Retina (tissue), 1 donor: Measurements from ENCODE around the gene METTL23.
"Not testable (repeated sequence)": the region's sequence is repeated elsewhere in the genome, so short reads cannot be mapped to it uniquely, and the experiment has no call there.

Source experiments
- DNase-seq: peaks from one replicate; pipeline ENCODE4 v3.0.0-alpha.2; 2016

The METTL23 gene

DNA sequence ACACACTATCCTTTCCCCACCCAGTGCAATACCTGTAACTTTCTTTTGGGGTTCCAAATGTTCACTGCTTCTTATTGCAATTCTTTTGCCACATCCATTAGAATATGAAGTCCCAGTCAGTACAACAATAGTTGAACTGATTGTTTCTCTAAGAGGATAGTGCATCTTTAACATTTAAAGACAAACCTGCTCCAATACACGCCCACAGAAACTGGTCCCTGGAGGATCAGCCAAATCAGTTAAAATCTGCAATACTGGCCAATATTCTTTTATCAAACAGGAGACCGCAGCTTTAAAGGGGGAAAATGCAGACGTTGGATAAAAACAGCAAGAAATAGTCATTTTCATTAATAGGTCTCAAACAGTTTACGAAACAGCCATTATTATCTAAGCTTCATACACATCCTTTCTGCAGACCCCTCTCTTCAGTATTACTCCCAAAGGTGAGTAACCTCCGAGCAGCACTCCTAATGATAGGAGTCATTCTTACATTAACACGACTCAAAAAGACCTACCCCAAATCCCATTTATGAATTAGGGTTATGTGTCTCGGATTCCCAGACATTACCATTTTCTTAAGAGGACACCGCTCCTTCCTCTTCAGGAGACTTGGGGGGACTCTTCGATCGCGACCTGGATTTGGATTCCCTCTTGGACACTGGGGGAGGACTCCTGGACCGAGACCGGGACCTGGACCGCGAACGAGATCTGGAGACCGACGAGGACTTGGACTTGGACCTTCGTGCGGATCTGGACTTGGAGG lies 9.1 kb downstream of the METTL23 start:
- no peak for DNase-seq

DNA sequence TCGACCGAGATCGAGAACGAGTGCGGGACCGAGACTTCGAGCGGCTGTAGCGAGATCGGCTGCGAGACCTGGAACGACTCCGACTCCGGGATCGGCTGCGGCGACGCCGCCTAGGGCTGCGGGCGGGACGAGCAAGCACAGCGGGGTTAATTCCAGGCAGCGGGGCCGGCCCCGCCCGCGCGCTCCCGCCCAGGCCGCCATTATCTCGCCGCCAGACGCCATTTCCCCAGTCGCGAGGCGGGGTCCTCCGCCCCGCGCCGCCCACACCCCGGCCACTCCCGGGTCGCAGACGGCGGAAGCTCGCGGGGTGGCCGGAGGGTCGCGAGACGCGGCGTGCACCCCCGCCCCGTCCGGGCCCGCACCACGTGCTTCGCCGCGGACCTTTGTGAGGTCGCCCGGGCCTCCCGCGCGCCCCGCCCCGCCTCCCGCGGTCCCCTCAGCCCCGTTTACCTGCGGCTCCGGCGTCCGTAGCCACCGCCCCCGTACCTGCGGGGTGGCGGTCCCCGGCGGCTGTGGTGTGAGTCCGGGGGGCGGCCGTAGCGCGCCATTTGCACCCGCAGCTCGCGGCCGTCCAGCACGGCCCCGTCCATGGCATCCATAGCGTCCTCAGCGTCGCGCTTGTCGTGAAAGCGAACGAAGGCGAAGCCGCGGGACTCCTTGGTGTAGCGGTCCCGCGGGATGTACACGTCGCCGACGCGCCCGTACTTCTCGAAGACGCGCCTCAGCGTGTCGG lies 9.9 kb downstream of the METTL23 start:
- peak; percentile 86 for DNase-seq

DNA sequence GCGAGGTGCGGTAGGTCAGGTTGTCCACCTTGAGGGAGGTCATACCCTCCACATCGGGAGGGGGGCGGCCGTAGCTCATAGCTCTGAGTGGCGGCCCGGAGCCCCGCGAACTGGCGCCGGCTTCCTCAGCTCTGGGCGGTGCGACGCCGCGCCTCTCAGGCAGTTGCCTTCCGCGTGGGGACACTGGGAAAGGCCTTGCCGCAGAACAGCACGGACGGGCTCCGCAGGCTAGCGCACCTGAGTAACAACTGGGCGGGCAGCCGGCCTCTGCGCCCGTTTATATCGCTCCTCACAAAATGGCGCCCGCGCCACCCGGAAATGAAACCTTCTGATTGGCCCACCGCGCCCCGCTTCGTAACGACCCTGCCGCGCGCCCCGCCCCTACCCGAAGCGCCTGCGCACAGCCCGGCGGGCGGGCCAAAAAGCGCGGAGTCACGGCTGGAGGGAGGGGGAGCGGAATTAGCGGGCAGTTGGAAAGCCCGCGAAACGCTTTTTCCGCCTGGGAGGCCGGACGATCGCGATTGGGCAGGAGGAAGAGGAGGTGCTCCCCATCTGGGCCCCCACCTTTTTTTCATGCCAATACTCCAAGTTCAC lies 10.5 kb downstream of the METTL23 start, which contains the start of gene SRSF2:
Gene SRSF2, minus strand, starts transcription at position 250 of the 594 bp plus-strand sequence. Its CDS starts 171 bp downstream, at position 79.
- DNase-seq = peak; percentile 99

DNA sequence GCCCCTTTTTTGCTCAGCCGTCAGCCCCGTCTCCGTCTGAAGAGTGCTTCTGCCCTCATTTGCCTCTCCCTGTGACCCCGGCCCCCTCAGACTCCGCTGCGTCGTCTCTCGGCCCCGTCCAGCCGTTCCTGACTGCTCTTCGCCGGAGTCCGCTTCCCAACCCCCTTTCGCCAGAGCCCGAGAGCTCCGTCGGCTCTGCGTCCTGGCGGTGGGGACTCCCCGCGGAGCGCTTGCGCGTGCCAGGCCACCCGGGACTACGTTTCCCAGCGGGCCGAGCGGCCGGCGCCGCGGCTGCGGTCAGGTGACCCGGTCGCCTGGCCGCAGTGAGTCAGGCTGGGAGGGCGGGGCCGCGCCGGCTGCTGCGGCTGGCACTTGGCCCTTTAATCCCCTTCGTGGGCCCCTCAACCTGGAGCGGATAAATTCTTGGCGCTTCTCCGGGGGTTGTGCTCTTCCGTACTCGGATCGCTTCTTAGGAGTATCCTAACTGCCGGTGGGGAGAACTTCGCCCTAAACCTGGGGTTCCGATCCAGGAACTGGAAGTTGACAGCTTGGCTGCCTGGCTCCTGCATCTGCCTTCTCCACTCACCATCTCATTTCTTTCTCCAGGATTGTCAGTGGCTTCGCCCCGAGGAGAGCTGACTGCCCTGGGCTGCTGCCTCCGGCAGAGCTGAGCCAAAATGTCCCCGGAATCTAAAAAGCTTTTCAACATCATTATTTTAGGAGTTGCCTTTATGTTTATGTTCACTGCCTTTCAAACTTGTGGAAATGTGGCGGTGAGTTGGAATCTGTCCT lies 11.2 kb downstream of the METTL23 start, which contains the start of gene MFSD11:
Gene MFSD11, plus strand, starts transcription at position 444 of the 792 bp plus-strand sequence. Its CDS starts 234 bp downstream, at position 678.
- DNase-seq = peak; percentile 99

DNA sequence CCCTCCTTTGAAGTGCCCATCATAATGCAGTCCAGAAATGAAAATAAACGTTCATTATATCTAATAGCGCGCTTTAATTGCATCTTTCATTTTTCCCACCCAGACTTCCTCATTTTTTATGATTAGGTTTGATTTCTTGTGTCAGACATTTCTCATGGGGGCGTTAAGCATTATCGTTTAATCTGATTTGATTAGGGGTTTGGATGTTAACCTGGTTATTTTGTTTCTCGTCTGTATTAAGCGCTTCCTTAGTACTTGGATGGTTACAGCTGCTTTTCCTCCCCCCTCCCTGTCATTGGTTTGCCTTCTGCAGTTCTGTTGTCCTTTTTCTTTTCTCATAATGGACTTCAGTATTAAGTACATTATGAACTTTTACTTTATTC lies 11.8 kb downstream of the METTL23 start:
- no peak for DNase-seq

DNA sequence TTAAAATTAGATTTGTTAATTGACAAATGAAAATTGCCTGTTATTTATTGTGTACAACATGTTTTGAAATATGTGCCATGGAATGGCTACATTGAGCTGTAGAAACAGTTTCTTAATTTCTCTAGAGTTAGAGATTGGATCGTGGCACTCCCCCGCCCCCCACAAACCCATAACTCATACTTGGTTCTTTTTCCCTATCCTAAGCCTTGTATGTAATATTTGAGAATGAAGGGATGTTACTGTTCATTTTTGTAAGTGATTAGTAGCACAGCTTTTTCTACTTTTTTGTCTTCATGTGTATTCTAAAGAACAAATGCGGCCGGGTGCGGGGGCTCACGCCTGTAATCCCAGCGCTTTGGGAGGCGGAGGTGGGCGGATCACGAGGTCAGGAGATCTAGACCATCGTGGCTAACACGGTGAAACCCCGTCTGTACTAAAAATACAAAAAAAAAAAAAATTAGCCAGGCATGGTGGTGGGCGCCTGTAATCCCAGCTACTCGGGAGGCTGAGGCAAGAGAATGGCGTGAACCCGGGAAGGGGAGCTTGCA lies 13.0 kb downstream of the METTL23 start:
- not testable (repeated sequence) for DNase-seq

DNA sequence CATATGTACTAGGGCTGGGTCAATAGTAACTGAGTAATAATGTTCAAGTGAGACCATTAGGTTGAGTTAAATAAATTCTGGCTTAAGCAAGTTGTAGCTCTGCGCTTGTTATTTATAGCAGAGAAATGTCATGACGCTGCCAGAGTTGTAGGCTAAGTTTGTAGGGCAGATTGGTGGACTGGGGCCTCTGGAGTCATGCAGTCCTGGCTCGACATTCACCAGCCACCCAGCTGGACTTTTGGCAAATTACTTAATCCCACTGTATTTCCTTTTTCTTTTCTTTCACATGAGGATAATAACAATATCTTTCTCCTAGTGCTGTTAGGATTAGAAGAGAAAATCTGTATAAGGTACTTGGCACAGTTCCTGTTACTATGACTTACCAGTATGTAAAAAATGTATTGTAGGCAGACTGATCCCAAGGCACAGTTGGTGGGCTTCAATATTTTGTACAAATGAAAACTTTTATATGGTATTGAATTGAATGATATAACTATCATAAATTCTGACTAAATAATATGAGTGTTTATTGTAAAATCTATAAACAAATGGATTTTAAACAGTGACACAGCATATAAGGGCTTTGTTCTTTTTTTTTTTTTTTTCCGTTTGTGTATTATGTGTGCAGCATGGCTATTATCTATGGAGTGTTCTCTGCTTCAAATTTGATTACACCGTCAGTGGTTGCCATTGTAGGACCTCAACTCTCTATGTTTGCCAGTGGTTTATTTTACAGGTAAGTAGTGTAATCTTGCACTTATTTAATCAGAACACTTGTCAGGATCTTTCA lies 13.9 kb downstream of the METTL23 start:
- no peak for DNase-seq

DNA sequence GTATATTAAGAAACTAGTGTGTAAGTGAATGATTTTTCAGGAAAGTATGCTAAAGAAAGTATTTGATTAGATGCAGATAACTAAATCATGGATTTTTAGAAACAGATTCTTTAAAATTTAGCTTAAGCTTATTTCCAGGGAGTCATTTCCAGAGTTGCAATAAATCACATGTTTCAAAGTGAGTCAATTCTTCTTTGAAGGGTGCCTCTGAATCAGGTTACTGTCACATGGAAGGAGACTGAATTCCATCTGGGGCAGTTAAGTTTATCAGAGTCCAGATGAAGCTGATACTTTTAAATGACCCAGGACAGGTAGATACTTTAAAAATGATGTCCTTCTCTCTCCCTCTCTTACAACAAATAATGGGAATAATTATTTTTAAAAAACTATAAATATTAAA lies 16.3 kb downstream of the METTL23 start:
- DNase-seq = no peak

DNA sequence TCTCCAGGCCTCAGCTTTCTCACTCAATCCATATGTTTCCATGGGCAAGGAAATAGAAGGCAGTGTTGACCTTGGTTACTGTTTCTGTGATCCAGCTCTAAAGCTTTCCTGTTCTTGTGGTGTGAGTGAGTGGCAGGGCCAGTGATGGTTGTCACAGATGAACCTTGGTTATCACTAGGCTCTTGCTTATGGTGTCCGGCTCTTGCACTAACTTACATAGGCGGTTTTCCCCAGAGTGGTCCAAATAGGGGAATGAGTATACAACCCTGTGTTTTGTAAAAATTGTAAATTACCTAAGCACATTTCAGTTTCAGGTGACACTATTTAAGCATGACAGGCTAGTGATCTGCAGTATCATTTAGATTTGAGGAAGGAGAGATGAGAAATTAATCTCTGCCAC lies 18.1 kb downstream of the METTL23 start:
- no peak for DNase-seq

DNA sequence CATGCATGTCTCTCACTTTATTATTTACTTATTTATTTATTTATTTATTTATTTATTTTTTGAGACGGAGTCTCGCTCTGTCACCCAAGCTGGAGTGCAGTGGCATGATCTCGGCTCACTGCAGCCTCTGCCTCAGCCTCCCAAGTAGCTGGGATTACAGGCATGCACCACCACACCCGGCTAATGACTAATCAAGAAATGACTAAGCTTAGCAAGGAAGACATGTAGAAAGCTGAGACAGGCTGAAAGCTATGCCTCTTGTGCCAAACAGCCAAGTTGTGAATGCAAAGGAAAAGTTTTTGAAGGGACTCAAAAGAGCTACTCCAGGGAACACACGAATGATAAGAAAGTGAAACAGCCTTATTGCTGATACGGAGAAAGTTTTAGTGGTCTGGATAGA lies 19.1 kb downstream of the METTL23 start:
- not testable (repeated sequence) for DNase-seq

DNA sequence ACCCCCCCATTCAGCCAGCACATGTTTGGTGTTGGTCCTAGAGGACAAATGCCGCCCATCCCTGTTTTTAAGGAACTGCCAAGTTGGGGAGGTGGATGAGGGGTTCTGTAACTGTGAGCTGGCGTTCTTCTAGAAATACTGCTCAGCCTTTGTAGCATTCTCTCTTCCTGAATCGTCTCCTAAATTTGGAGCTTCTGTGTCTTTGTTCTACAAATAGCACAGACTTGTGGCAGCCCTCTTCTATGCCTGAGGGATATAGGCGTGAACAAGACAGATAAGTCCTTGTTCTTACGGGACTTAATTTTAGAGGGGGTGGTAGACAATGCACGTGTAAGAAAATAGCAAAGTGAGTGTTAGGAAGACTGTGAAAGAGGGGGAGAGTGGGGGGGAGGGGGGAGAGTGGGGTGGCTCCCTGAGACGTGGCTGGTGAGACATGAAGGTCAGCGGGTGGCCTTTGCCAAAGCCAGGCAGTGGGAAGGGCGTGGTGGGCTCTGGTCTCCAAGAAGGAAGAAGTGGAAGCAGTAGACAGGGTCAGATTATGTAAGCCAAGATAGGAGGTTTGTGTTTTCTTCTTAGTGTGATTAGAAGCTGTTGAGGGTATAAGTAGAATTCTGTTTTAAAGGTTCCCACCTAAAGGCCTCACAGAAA lies 21.2 kb downstream of the METTL23 start:
- DNase-seq = no peak

DNA sequence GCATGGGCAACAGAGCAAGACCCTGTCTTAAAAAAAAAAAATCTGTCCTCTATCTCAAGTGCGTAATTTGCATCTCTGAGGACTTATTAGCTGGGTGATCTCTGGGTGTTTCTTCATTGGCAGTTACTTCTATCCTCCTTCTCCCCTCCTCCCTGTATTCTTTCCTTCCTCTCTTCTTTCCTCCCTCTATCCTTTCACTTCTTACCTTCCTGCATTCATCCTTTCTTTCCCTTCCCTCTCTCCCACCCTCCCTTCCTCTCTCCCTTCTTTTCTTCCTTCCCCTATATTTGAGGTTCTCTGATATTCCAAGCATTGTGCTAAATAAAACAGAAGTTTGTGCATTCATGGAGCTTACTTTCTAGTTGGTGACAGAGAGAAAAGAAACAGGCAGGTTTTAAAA lies 22.0 kb downstream of the METTL23 start:
- DNase-seq = no peak

DNA sequence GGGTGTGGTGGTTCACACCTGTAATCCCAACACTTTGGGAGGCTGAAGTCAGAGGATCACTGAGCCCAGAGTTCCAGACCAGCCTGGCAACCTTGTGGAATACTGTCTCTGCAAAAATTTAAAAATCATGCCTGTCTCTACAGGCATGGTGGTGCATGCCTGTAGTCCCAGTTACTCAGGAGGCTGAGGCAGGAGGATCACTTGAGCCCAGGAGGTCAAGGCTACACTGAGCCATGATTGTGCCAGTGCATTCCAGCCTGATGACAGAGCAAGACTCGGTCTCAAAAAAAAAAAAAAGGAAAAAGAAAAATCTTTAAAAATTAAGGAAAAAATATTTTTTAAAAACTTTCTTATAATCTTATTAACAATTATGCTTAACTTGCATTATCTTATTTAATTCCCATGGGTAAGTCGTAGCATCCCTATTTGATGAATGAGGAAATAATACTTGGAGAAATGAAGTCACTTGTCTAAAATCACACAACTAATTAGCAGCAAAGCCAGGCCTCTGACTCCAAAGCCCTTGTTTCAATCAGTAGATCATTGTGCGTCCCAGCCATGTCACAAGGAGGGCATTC lies 24.9 kb downstream of the METTL23 start:
- no peak for DNase-seq

DNA sequence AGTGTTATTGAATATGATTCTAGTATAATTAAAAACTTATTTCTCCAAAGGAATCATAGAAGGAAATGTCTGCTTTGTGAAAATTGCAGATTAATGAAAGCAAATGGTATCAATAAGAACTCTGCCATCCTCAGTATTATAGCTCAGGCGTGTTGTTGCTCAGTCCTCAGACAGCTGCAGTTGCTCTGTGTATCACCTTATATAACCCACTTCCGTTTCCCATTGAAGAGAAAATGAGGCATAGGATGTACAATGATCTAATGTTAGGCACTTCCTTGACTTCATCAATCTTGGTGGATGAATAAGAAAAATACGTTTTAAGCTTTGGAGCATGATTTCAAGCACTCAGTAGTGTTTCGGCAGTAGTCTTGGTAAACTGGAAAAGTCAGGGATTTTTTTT lies 25.4 kb downstream of the METTL23 start:
- no peak for DNase-seq

DNA sequence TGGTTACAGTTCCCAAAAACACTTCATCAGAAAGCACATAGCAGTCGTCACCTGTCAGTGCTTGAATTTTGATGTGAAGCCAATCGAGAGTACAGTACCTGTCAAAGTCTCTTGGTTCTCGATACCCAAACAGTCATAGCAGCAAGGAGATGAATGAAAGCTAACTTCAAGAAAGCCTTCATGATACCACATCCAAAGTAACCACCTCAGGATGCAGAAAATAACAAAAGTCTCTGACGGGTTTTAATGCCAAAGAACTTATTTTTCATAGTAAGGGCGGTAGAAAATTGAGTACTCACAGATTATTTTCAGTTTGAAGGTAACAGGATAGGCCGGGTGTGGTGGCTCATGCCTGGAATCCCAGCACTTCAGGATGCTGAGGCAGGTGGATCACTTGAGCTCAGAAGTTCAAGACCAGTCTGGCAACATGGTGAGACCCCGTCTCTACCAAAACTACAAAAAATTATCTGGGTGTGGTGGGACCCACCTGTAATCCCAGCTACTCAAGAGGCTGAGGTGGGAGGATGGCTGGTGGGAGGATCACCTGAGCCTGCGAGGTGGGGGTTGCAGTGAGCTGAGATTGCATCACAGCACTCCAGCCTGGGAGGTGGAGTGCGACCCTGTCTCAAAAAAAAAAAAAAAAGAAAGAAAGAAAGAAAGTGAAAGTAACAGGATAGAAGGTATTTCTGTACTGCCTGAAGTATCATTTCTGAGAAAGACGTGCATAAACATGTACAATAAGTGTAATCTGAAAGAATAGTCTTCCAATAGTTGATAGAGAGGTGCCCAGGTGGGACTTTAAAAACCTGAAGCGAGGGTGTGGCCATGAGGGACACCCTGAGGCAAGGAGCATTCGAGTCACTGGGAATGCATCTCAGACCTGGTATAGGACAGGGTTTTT lies 26.7 kb downstream of the METTL23 start:
- no peak for DNase-seq

DNA sequence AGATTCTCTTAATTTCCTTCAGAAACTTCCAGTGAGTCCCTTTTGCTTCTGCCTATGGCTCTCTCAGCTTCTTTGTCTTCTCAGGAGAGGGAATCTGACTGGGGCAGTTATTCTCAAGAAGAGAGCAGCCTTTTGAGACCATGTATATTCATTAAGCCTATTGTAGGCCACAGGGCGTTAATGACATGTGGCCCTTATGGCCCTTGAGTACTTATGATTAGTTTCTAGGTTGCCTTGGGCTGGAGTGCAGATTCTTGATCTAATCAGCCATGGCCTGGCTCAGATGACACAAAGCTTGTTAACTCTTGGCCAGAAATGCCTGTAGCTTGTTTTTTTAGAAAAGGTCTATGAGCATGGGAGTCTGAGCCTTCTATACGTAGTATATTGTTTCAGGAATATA lies 28.6 kb downstream of the METTL23 start:
- no peak for DNase-seq

DNA sequence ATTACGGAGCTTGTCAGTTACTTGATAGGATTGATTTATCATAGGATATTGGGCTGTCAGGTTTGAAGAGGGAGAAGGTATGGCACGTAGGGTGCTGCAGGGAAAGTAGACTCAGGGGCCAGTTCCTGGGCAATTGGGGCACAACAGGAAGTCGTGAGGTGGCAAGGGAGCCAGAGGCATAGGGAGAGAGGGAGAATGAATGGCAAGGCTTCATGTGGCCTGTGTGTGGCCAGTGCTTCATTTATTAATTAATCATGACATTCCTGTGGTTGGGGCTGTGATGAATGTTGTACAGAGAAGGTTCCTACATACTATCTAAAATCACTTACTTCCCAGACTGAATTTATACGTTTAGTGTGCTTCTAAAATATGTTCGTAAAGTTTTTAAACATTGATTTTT lies 30.6 kb downstream of the METTL23 start:
- DNase-seq = no peak

DNA sequence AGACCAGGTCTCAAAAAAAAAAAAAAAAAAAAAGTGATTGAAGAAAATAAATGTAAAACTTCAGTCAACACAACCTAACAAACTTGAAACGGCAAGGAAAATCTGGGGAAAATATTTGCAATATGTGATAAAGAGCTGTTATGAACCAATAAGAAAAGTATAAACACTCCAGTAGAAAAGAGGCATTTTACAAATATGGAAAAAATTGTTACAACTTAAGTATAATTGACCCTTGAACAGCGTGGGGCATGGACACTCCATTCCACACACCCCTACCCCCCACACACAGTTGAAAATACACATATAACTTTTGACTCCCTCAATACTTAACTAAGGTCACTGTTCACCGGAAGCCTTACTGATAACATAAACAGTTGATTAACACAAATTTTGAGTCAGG lies 31.9 kb downstream of the METTL23 start:
- no peak for DNase-seq

DNA sequence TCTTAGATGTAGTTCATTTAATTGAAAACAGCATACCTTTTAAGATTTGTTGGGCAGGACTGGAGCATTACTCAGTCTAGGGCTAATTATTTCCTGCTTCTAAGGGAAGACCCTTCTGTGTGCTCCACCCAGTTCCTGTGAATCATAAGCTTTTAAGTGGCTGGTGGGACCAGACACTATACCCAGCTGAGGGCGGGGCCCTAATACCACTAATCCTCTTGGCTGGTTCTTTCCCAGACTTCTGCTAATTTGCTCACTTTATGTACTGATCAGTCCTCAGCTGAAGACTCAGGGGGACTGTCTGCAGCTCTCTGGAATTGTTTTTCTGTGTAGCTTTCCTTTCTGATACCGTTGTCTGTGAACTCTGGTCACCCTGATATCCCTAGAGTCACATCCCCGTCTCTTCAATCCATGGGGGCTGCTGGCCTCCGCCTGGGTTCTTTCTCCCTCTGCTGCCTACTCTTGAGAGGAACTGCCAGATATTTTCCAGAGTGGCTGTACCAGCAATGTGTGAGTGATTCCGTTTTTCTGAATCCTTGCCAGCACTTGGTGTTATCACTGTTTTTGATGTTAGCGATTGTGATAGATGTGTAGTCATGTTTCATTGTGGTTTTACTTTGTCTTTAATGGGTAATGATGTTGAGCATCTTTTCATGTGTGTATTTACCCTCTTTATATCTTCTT lies 46.3 kb downstream of the METTL23 start:
- DNase-seq = no peak
